LNCAP (cell line): Measurements from ENCODE around the gene CYP1B1.

Experiments used
- CTCF ChIP-seq: fragments of 450-650 bp; IDR thresholded peaks from 2 replicates; pipeline ENCODE4 v1.5.1; 2017; ENCODE audit warnings: mild to moderate bottlenecking

Gene CYP1B1

DNA sequence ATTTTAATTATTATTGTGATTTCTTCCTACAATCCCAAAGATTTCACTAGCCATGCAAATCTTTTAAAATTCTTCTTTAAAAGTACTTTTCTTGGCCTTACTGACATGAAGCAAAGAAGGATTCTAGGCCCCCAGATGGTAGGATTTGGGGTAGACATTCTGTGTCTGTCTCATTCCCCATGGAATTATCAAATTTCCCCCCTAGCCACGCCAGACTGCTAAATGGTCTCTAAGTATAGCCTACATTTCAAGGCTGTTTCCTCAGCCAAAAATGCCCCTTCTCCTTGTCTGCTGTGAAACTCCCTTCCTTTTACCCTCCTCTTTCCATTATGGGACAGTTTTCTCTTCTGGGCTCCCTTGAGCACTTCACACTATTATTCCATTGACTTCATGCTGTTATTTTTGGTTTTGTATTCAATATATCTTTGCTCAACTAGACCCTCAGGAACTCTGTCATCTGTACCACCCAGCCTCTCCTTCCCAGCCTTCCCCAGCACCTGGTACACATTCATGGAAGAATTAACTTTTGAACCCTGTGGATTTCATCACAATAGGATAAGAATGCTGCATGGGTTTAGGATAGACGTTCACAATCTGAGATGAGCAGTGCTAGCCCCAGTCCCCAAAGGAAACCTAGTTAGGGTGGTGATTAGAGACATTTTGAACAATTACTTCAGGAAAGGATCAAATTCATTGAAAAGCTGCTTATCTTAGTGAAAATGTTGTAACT is 21.5 kb upstream of the CYP1B1 start:
- no peak for TF ChIP-seq CTCF

DNA sequence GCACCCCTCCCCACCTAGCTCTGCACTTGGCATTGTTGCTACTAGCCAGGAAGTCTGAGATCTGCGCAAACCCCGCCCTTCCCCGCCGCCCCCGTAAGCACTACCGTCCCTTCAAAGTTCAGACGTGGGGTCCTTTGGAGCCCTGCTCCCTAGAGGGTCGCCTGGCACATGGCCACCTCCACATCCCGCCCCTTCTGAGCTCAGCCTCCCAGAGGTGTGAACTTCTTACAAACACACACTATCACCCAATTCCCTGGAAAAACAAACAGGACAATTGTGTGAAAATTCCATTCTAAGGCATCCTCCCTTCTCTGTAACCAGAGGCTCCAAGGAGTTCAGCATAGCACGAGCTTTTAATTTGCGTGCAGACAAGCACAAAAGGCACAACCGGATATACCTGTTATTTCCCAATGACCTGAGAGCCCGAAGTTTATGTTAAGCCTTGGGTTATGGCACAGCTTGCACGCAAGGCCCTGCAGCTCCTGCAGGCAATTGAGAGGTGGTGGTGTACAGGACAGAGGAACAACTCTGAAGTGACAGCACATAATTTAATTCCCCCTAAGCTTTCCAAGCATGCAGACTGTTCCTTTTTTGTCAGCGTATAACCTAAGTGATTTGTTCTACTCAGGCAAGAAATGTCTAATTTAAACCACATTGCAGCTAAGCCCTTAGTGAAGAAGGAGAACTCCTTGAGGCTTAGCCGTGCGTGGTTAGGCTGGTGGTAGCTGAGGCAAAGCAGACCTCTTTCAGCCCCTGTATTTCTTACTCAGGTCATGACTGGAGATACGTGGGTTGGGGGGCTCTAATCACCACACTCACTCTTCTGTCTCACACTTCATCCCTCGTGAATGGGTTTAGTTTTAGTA is 20.3 kb upstream of the CYP1B1 start:
- TF ChIP-seq CTCF = no peak

- TF ChIP-seq CTCF = no peak
These were observed 19.4 kb upstream of the CYP1B1 start for GRCh38 chr2:38095079-38095995.

- no peak for TF ChIP-seq CTCF
These were observed 17.7 kb upstream of the CYP1B1 start for GRCh38 chr2:38093527-38094165.

- TF ChIP-seq CTCF = no peak
These were observed 16.4 kb upstream of the CYP1B1 start for GRCh38 chr2:38092196-38092902.

DNA sequence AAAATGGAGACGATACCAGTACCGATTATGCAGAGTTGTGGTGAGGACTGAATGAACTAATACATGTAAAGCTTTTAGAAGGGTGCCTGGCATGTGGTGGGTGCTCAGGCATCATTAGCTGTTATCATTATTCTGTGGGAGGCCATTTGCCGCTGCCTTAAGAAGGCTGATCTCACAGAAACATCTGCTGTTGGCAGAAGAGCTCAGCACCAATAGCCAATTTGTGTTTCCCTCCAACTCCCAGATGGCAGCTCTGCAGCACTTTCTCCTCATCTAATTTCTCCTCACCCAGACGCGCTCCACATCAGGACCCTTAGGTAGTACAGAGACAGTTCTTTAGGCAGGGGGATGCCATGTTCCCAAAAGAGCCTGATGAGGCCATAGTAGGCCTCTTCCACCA is 15.8 kb upstream of the CYP1B1 start:
- TF ChIP-seq CTCF = no peak
